ENCODE measurements around the gene NRN1L.

The NRN1L gene

GRCh38 chr16:67878846-67879245, 5.8 kb upstream of the NRN1L start:
- TF ChIP-seq FOXP2 (optimal IDR thresholded peaks at IDR 0.05; ENCODE audit: borderline replicate concordance, extremely low read depth, extremely low read length, insufficient read depth) (no peak), POLR2AphosphoS5 (IDR thresholded peaks at IDR 0.05; ENCODE audit: low read depth, low read length) (no peak), REST (IDR thresholded peaks at IDR 0.05; ENCODE audit: insufficient read depth in 1 of 2, low read depth in 2 of 2, low read length in 2 of 2) (no peak), TAF1 (IDR thresholded peaks at IDR 0.05; ENCODE audit: borderline replicate concordance, insufficient read depth, low read length) (no peak), SIN3A (IDR thresholded peaks at IDR 0.05; ENCODE audit: borderline replicate concordance, insufficient read depth, low read length) (no peak)

- no peak for TF ChIP-seq TAF1 (IDR thresholded peaks at IDR 0.05; ENCODE audit: borderline replicate concordance, insufficient read depth, low read length)
- TF ChIP-seq REST (IDR thresholded peaks at IDR 0.05; ENCODE audit: insufficient read depth in 1 of 2, low read depth in 2 of 2, low read length in 2 of 2) = no peak
- TF ChIP-seq FOXP2 (optimal IDR thresholded peaks at IDR 0.05; ENCODE audit: borderline replicate concordance, extremely low read depth, extremely low read length, insufficient read depth) = no peak
Observed at GRCh38 chr16:67879462-67879861, 5.2 kb upstream of the NRN1L start.

- TF ChIP-seq REST (IDR thresholded peaks at IDR 0.05; ENCODE audit: insufficient read depth in 1 of 2, low read depth in 2 of 2, low read length in 2 of 2) (no peak), FOXP2 (optimal IDR thresholded peaks at IDR 0.05; ENCODE audit: borderline replicate concordance, extremely low read depth, extremely low read length, insufficient read depth) (no peak)
Observed at GRCh38 chr16:67879936-67880335, 4.7 kb upstream of the NRN1L start.

- no peak for TF ChIP-seq REST (IDR thresholded peaks at IDR 0.05; ENCODE audit: insufficient read depth in 1 of 2, low read depth in 2 of 2, low read length in 2 of 2)
- TF ChIP-seq TAF1 (IDR thresholded peaks at IDR 0.05; ENCODE audit: borderline replicate concordance, insufficient read depth, low read length) = no peak
- no peak for TF ChIP-seq SIN3A (IDR thresholded peaks at IDR 0.05; ENCODE audit: borderline replicate concordance, insufficient read depth, low read length)
- no peak for TF ChIP-seq FOXP2 (optimal IDR thresholded peaks at IDR 0.05; ENCODE audit: borderline replicate concordance, extremely low read depth, extremely low read length, insufficient read depth)
- no peak for TF ChIP-seq POLR2AphosphoS5 (IDR thresholded peaks at IDR 0.05; ENCODE audit: low read depth, low read length)
Observed at GRCh38 chr16:67880584-67880983, 4.1 kb upstream of the NRN1L start.

GRCh38 chr16:67881621-67882161, 3.0 kb upstream of the NRN1L start:
- TF ChIP-seq REST (IDR thresholded peaks at IDR 0.05; ENCODE audit: insufficient read depth in 1 of 2, low read depth in 2 of 2, low read length in 2 of 2) (no peak), TAF1 (IDR thresholded peaks at IDR 0.05; ENCODE audit: borderline replicate concordance, insufficient read depth, low read length) (no peak), SIN3A (IDR thresholded peaks at IDR 0.05; ENCODE audit: borderline replicate concordance, insufficient read depth, low read length) (no peak), POLR2AphosphoS5 (IDR thresholded peaks at IDR 0.05; ENCODE audit: low read depth, low read length) (no peak), FOXP2 (optimal IDR thresholded peaks at IDR 0.05; ENCODE audit: borderline replicate concordance, extremely low read depth, extremely low read length, insufficient read depth) (no peak)
